ENCODE results near the gene ADAP2. TPM values are rescaled to one million over a fixed set of nuclear protein-coding genes. Genes with fewer than 3 reads are reported as not detected.
"Not testable (repeated sequence)": the region's sequence is repeated elsewhere in the genome, so short reads cannot be mapped to it uniquely, and the experiment has no call there.

ADAP2 gene
- total RNA-seq, 1 donor from 2014 or later: 8.6 TPM

- intact Hi-C loops (cut with DNase I): no loop called here
- no peak for ATAC-seq
- no peak for DNase-seq (ENCODE audit: missing footprints)
These were observed 6.0 kb downstream of the ADAP2 start for GRCh38 chr17:30927756-30928155.

- no peak for ATAC-seq
- no peak for DNase-seq (ENCODE audit: missing footprints)
- intact Hi-C loops (cut with DNase I): no loop called here
These were observed 6.8 kb downstream of the ADAP2 start for GRCh38 chr17:30928584-30928983.

GRCh38 chr17:30929081-30929633, 7.4 kb downstream of the ADAP2 start:
- DNase-seq (ENCODE audit: missing footprints): no peak
- intact Hi-C loops (cut with DNase I): no loop called here
- no peak for ATAC-seq

GRCh38 chr17:30929861-30930260, 8.1 kb downstream of the ADAP2 start:
- ATAC-seq; intact Hi-C loops (cut with DNase I); DNase-seq (ENCODE audit: missing footprints): not testable (repeated sequence)

- DNase-seq (ENCODE audit: missing footprints) (no peak), ATAC-seq (no peak)
- intact Hi-C loops (cut with DNase I): no loop called here
These were observed 8.8 kb downstream of the ADAP2 start for GRCh38 chr17:30930495-30930894.

- intact Hi-C loops (cut with DNase I); DNase-seq (ENCODE audit: missing footprints); ATAC-seq: not testable (repeated sequence)
These were observed 9.8 kb downstream of the ADAP2 start for GRCh38 chr17:30931582-30931981.

- intact Hi-C loops (cut with DNase I): no loop called here
- DNase-seq (ENCODE audit: missing footprints) (no peak), ATAC-seq (no peak)
These were observed 12.2 kb downstream of the ADAP2 start for GRCh38 chr17:30933966-30934365.

GRCh38 chr17:30939051-30939689, 17.4 kb downstream of the ADAP2 start:
- ATAC-seq: no peak
- no peak for DNase-seq (ENCODE audit: missing footprints)
- intact Hi-C loops (cut with DNase I): no loop called here

GRCh38 chr17:30942308-30943079, 20.7 kb downstream of the ADAP2 start:
- ATAC-seq (no peak), DNase-seq (ENCODE audit: missing footprints) (no peak)
- intact Hi-C loops (cut with DNase I): no loop called here

GRCh38 chr17:30947796-30948195, 26.1 kb downstream of the ADAP2 start:
- intact Hi-C loops (cut with DNase I): no loop called here
- DNase-seq (ENCODE audit: missing footprints) (no peak), ATAC-seq (no peak)

- intact Hi-C loops (cut with DNase I): no loop called here
- ATAC-seq (no peak), DNase-seq (ENCODE audit: missing footprints) (no peak)
These were observed 28.4 kb downstream of the ADAP2 start for GRCh38 chr17:30950189-30950588.

- intact Hi-C loops (cut with DNase I): no loop called here
- DNase-seq (ENCODE audit: missing footprints) (peak; percentile 82), ATAC-seq (peak; percentile 81)
These were observed 29.1 kb downstream of the ADAP2 start for GRCh38 chr17:30950669-30951399.

GRCh38 chr17:30952638-30953393, 31.1 kb downstream of the ADAP2 start:
- intact Hi-C loops (cut with DNase I): no loop called here
- DNase-seq (ENCODE audit: missing footprints): peak; percentile 82
- peak; percentile 51 for ATAC-seq

GRCh38 chr17:30954046-30954830, 32.5 kb downstream of the ADAP2 start:
- intact Hi-C loops (cut with DNase I): no loop called here
- no peak for DNase-seq (ENCODE audit: missing footprints)
- peak; percentile 6 for ATAC-seq

GRCh38 chr17:30956764-30957374, 35.1 kb downstream of the ADAP2 start:
- intact Hi-C loops (cut with DNase I): no loop called here
- DNase-seq (ENCODE audit: missing footprints): no peak
- peak; percentile 60 for ATAC-seq

GRCh38 chr17:30957741-30958140, 36.0 kb downstream of the ADAP2 start:
- no peak for ATAC-seq
- intact Hi-C loops (cut with DNase I): no loop called here

GRCh38 chr17:30958187-30958586, 36.4 kb downstream of the ADAP2 start:
- no peak for ATAC-seq
- peak; percentile 74 for DNase-seq (ENCODE audit: missing footprints)
- intact Hi-C loops (cut with DNase I): no loop called here

More at GRCh38 chr17:30957741-30958140, 36.0 kb downstream of the ADAP2 start:
- no peak for DNase-seq (ENCODE audit: missing footprints)

All from Right ventricle myocardium inferior (tissue), 1 donor.